ENCODE data around the gene ARHGAP45.

ARHGAP45 gene

GRCh38 chr19:1082928-1083816 lies 16.2 kb downstream of the ARHGAP45 start:
- no peak for DNase-seq (ENCODE audit: low read depth)
- peak overlapping the region; percentile 50 for H3K4me3 ChIP-seq (ENCODE audit: low read length)
- no peak for TF ChIP-seq CTCF (IDR thresholded peaks at IDR 0.05; ENCODE audit: insufficient read depth, low read depth, low read length, missing control alignments)

- H3K4me3 ChIP-seq (ENCODE audit: low read length) = no peak overlapping the region
- TF ChIP-seq CTCF (IDR thresholded peaks at IDR 0.05; ENCODE audit: insufficient read depth, low read depth, low read length, missing control alignments) = no peak
- no peak for DNase-seq (ENCODE audit: low read depth)
Measured at GRCh38 chr19:1084024-1084868, 17.3 kb downstream of the ARHGAP45 start.

- no peak overlapping the region for H3K4me3 ChIP-seq (ENCODE audit: low read length)
- DNase-seq (ENCODE audit: low read depth) = peak; percentile 62
Measured at GRCh38 chr19:1085053-1085658, 18.2 kb downstream of the ARHGAP45 start.

GRCh38 chr19:1085676-1086442 lies 18.9 kb downstream of the ARHGAP45 start:
- H3K4me3 ChIP-seq (ENCODE audit: low read length) = no peak overlapping the region

More at GRCh38 chr19:1085053-1085658, 18.2 kb downstream of the ARHGAP45 start:
- TF ChIP-seq CTCF (IDR thresholded peaks at IDR 0.05; ENCODE audit: insufficient read depth, low read depth, low read length, missing control alignments) = no peak

GRCh38 chr19:1086613-1087012 lies 19.6 kb downstream of the ARHGAP45 start:
- DNase-seq (ENCODE audit: low read depth) = no peak
- TF ChIP-seq CTCF (IDR thresholded peaks at IDR 0.05; ENCODE audit: insufficient read depth, low read depth, low read length, missing control alignments) = no peak
- no peak overlapping the region for H3K4me3 ChIP-seq (ENCODE audit: low read length)

More at GRCh38 chr19:1085676-1086442, 18.9 kb downstream of the ARHGAP45 start:
- TF ChIP-seq CTCF (IDR thresholded peaks at IDR 0.05; ENCODE audit: insufficient read depth, low read depth, low read length, missing control alignments) = no peak
- no peak for DNase-seq (ENCODE audit: low read depth)

- H3K4me3 ChIP-seq (ENCODE audit: low read length) = no peak overlapping the region
- TF ChIP-seq CTCF (IDR thresholded peaks at IDR 0.05; ENCODE audit: insufficient read depth, low read depth, low read length, missing control alignments) = no peak
- no peak for DNase-seq (ENCODE audit: low read depth)
Measured at GRCh38 chr19:1087813-1088415, 20.9 kb downstream of the ARHGAP45 start.

Measured in epithelial cell of esophagus (primary cell).